Duodenal mucosa (tissue), 2 donors: ENCODE measurements around the gene TMTC3.

Experiments
- H3K27ac ChIP-seq: one replicate; pipeline ENCODE4 v1.7.0; 2013; ENCODE audit warnings: low read depth, low read length
- H3K27me3 ChIP-seq, 2 donors: one replicate each; pipeline ENCODE4 v1.7.0; 2013; ENCODE audit warnings: low read length in 2 of 2, control low read depth in 1 of 2; ENCODE audit not compliant: insufficient read depth in 2 of 2, control insufficient read depth in 1 of 2
- H3K36me3 ChIP-seq, 2 donors: one replicate each; pipeline ENCODE4 v1.7.0; 2013; ENCODE audit warnings: low read length in 2 of 2, control low read depth in 1 of 2; ENCODE audit not compliant: insufficient read depth in 2 of 2, control insufficient read depth in 1 of 2
- H3K4me1 ChIP-seq, 2 donors: one replicate each; pipeline ENCODE4 v1.7.0; 2013; ENCODE audit warnings: low read length in 2 of 2, control low read depth in 1 of 2; ENCODE audit not compliant: insufficient read depth in 2 of 2, control insufficient read depth in 1 of 2
- H3K4me3 ChIP-seq, 2 donors: one replicate each; pipeline ENCODE4 v1.7.0; 2013; ENCODE audit warnings: low read length in 2 of 2, low read depth in 1 of 2
- H3K9ac ChIP-seq, 2 donors: one replicate each; pipeline ENCODE4 v1.7.0; 2013; ENCODE audit warnings: low read length in 2 of 2, low read depth in 1 of 2
- H3K9me3 ChIP-seq, 2 donors: one replicate each; pipeline ENCODE4 v1.7.0; 2013; ENCODE audit warnings: low read length in 2 of 2, control low read depth in 1 of 2; ENCODE audit not compliant: control insufficient read depth in 1 of 2

The TMTC3 gene

DNA sequence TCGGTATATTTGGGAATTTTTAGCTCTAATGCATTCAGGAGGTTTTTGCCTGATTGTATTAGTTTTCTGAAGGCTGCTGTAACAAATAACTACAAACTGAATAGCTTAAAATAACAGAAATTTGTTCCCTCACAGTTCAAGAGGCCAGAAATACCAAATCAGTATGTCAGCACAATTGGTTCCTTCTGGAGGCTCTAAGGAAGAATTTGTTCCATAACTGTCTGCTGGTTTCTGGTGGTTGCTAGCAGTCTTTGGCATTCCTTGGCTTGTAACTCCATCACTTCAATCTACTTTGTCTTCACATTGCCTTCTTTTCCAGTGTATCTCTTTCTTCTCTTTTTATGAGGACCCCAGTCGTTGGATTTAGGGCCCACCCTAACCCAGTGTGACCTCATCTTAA is 21.3 kb downstream of the TMTC3 start:
- H3K36me3 ChIP-seq: peaks cover under 1 to 13% of the 10 kb centered on the region in 2 donors
- H3K27me3 ChIP-seq: no peaks in the 10 kb centered on the region
- peaks cover 0 to 10% of the 10 kb centered on the region in 2 donors for H3K4me1 ChIP-seq
- no peaks in the 10 kb centered on the region for H3K9me3 ChIP-seq
- no peak overlapping the region for H3K27ac ChIP-seq
- no peak overlapping the region for H3K4me3 ChIP-seq
- H3K9ac ChIP-seq: no peak overlapping the region

DNA sequence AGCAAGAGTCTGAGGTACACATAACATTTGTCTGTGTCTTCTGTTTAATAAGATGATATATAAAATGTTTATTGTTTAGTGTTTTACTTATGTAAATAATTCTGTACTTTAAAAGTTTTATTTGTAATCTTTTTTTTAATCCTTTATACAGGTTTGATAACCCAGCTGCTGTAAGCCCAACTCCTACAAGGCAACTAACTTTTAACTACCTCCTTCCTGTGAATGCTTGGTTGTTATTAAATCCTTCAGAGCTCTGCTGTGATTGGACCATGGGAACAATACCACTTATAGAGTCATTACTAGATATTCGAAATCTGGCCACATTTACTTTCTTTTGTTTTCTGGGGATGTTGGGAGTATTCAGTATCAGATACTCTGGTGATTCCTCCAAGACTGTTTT is 24.1 kb downstream of the TMTC3 start:
- Histone ChIP-seq H3K36me3 (peaks cover 3 to 17% of the 10 kb centered on the region in 2 donors), H3K4me3 (no peak overlapping the region), H3K27ac (no peak overlapping the region), H3K27me3 (no peaks in the 10 kb centered on the region), H3K9me3 (no peaks in the 10 kb centered on the region), H3K4me1 (peaks cover 0 to 12% of the 10 kb centered on the region in 2 donors), H3K9ac (no peak overlapping the region)

DNA sequence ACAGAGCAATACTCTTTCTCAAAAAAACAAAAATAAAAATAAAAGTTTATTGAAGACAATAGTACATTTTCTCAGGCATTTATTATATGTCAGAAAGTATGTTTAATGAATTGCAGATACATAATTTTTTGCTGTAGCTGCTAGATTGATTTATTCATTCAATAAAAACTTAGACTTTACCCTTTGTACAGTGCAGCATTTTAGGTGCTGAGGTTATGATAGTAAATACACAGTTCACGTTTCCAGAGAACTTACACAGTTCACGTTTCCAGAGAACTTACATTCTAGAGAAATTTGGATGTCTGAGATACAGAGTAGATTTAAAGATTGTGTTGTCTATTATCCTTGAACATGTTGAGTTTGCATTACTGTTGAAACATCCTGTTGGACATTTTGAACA is 25.3 kb downstream of the TMTC3 start:
- H3K36me3 ChIP-seq: peaks cover 3 to 22% of the 10 kb centered on the region in 2 donors
- H3K9ac ChIP-seq: no peak overlapping the region
- no peaks in the 10 kb centered on the region for H3K9me3 ChIP-seq
- H3K4me3 ChIP-seq: no peak overlapping the region
- no peak overlapping the region for H3K27ac ChIP-seq
- H3K27me3 ChIP-seq: no peaks in the 10 kb centered on the region
- peaks cover 0 to 12% of the 10 kb centered on the region in 2 donors for H3K4me1 ChIP-seq

DNA sequence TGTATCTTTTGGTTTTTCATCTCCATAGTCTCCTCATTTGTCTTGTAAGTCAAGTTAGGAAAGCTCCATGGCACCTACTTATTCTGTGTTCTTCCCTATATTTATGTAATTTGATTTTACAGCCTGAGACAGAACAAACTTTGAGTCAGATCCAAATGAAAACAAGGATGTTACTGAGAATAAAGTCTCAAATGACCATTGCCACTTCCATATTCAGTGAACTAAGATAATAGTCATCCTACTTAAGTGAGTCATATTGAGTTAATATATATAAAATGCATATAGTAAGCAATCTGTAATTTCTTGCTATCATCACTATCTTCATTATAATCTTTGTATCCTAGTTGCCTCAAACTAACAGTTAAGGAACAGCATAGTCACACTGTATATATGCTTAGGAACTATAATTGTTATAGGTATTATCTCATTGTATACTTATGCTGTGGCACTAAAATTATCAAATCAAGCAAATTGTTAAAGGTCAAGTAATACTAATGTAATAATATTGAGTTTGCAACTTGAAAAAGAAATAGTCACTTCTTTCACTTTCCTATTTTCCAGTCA is 30.8 kb downstream of the TMTC3 start:
- no peaks in the 10 kb centered on the region for H3K27me3 ChIP-seq
- no peaks in the 10 kb centered on the region for H3K9me3 ChIP-seq
- peaks cover 0 to 7% of the 10 kb centered on the region in 2 donors for H3K4me1 ChIP-seq
- H3K27ac ChIP-seq: no peak overlapping the region
- peaks cover 14 to 46% of the 10 kb centered on the region in 2 donors for H3K36me3 ChIP-seq
- H3K4me3 ChIP-seq: no peak overlapping the region
- no peak overlapping the region for H3K9ac ChIP-seq

DNA sequence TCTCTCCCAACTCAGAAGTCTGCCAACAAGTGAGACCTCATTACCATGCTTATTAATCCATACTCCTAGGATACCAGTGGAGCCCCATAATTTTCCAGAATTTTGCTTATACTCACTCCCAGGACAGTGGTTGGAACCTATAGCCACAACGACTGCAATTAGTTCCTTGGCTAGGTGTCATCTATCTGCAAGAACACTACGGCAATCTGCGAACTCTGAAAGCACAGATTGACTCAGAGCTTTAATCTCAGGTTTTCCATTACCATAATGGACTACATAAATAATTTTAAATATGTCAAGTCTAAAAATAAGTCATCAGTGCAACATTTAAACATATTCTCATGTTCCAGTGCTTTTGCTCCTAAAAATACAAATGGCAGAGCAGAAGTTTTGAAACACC is 33.4 kb downstream of the TMTC3 start:
- H3K36me3 ChIP-seq: peaks cover 17 to 49% of the 10 kb centered on the region in 2 donors
- no peak overlapping the region for H3K4me3 ChIP-seq

DNA sequence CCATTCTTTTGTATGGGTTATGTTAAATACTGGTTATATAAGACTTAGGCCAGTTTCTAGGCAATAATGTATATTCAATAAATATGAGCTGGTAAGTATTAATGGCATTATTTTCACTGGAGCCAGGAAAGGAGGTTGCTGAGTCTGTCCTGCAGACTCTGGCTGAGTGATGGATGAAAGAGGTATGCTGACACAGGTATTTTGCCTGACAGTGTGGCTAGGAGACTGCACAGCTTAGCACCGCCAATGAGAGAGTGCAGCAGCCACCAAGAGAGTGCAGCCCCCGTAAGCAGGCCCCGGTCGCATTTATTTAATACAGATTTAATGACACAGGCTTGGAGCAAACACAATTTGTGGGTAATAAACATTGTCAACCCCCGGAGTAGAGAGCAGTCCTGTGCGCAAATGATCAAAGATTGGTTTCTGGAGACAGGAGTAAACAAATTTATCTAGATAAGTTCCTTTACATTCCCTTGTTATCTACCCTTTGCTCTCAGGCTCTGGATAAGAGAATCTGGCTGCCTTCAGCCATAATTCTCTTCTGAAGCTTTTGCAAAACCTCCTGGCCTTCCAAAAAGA is 37.4 kb downstream of the TMTC3 start:
- H3K27ac ChIP-seq: no peak overlapping the region
- no peak overlapping the region for H3K9ac ChIP-seq
- H3K9me3 ChIP-seq: no peaks in the 10 kb centered on the region
- H3K4me1 ChIP-seq: no peaks in the 10 kb centered on the region
- no peak overlapping the region for H3K4me3 ChIP-seq
- H3K36me3 ChIP-seq: peaks cover 24 to 30% of the 10 kb centered on the region in 2 donors
- no peaks in the 10 kb centered on the region for H3K27me3 ChIP-seq

More for the DNA sequence above, 33.4 kb downstream of the TMTC3 start:
- Histone ChIP-seq H3K27me3 (no peaks in the 10 kb centered on the region), H3K4me1 (no peaks in the 10 kb centered on the region), H3K27ac (no peak overlapping the region), H3K9ac (no peak overlapping the region), H3K9me3 (no peaks in the 10 kb centered on the region)

DNA sequence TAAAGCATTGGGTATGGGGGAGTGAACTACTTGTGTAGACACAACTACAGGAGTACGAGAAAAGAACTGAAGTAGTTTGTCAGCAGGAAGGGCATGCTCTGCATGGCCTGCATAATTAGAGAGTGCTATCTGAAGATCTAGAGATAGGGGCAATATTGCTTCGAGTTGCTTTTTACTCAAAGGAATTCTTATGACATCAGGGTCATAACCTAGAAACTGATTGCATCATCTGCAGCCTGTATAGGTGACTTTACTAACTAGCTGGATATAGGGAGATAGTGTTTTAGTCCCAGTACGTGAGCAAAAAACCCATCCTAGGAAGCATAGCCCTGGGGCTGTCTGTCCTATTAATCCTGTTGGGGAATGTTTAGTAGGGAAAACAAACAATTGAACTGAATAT is 39.8 kb downstream of the TMTC3 start:
- H3K4me3 ChIP-seq: no peak overlapping the region
- H3K27me3 ChIP-seq: no peaks in the 10 kb centered on the region
- no peaks in the 10 kb centered on the region for H3K9me3 ChIP-seq
- H3K27ac ChIP-seq: no peak overlapping the region
- no peaks in the 10 kb centered on the region for H3K4me1 ChIP-seq
- peaks cover 17 to 20% of the 10 kb centered on the region in 2 donors for H3K36me3 ChIP-seq
- H3K9ac ChIP-seq: no peak overlapping the region

DNA sequence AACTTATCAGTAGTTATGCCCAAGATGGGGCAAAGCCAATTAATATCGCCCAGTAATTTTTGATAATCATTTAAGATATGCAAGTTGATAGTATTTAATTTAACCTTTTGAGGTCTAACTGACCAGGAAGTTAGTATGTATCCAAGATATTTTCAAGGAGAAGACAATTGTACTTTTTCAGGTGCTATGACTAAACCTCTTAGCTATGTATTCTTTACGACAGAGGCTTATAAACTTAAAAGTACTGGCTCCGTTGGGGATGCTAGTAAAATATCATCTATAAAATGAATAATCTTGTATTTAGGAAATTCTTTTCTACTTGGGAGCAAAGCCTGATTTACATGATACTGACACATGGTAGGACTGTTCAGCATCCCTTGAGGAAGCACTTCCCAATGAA is 40.3 kb downstream of the TMTC3 start:
- H3K27me3 ChIP-seq: no peaks in the 10 kb centered on the region
- no peaks in the 10 kb centered on the region for H3K4me1 ChIP-seq
- no peak overlapping the region for H3K27ac ChIP-seq
- no peaks in the 10 kb centered on the region for H3K9me3 ChIP-seq
- no peak overlapping the region for H3K4me3 ChIP-seq
- peaks cover 16 to 20% of the 10 kb centered on the region in 2 donors for H3K36me3 ChIP-seq
- no peak overlapping the region for H3K9ac ChIP-seq

DNA sequence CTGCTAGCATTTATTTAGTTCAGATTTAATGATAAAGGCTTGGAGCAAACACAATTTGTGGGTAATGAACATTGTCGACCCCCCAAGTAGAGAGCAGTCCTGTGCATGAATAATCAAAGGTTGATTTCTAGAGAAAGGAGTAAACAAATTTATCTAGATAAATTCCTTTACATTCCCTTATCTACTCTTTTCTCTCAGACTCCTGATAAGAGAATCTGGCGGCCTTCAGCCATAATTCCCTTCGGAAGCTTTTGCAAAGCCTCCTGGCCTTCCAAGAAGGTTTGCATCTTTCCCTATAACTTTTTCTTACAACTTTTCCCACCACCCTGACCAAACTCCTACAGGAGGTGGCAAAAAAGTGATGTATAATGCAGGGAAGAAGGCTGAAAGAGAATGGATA is 42.1 kb downstream of the TMTC3 start:
- H3K4me1 ChIP-seq: no peaks in the 10 kb centered on the region

DNA sequence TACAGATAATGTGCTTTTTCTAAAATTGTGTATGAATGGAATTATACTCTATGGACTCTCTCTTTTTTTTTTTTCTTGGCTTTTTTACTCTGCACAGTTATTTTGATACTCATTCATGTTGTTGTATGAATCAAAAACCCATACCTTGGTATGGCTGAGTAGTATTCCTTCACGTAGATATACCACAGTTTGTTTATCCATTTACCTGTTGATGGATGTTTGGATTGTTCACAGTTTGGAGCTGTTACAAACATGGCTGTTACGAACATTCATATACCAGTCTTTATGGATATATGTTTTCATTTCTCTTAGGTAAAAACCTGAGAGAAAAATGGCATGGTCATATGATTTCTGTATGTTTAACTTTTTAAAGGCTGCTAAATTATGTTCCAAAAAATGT is 43.2 kb downstream of the TMTC3 start:
- H3K9ac ChIP-seq: no peak overlapping the region
- H3K27ac ChIP-seq: no peak overlapping the region
- no peaks in the 10 kb centered on the region for H3K4me1 ChIP-seq
- no peaks in the 10 kb centered on the region for H3K9me3 ChIP-seq
- no peak overlapping the region for H3K4me3 ChIP-seq
- H3K36me3 ChIP-seq: peaks cover 8 to 9% of the 10 kb centered on the region in 2 donors
- no peaks in the 10 kb centered on the region for H3K27me3 ChIP-seq

More for the DNA sequence above, 42.1 kb downstream of the TMTC3 start:
- H3K27me3 ChIP-seq: no peaks in the 10 kb centered on the region
- H3K27ac ChIP-seq: no peak overlapping the region
- H3K9ac ChIP-seq: no peak overlapping the region
- no peaks in the 10 kb centered on the region for H3K9me3 ChIP-seq
- no peak overlapping the region for H3K4me3 ChIP-seq
- peaks cover 11 to 12% of the 10 kb centered on the region in 2 donors for H3K36me3 ChIP-seq
